ENCODE measurements around the gene SLC27A1. TPM values are rescaled to one million over a fixed set of nuclear protein-coding genes. Genes with fewer than 3 reads are reported as not detected.
A peak's percentile ranks its signal among the peaks of the same experiment; 100 is the strongest.

SLC27A1 gene
- total and polyA plus RNA-seq, 9 of the 15 experiments (the other 6 are each of a cell fraction or from before 2014, with no cell fraction given), result 0.06 to 3.0 (median 1.1) TPM

DNA sequence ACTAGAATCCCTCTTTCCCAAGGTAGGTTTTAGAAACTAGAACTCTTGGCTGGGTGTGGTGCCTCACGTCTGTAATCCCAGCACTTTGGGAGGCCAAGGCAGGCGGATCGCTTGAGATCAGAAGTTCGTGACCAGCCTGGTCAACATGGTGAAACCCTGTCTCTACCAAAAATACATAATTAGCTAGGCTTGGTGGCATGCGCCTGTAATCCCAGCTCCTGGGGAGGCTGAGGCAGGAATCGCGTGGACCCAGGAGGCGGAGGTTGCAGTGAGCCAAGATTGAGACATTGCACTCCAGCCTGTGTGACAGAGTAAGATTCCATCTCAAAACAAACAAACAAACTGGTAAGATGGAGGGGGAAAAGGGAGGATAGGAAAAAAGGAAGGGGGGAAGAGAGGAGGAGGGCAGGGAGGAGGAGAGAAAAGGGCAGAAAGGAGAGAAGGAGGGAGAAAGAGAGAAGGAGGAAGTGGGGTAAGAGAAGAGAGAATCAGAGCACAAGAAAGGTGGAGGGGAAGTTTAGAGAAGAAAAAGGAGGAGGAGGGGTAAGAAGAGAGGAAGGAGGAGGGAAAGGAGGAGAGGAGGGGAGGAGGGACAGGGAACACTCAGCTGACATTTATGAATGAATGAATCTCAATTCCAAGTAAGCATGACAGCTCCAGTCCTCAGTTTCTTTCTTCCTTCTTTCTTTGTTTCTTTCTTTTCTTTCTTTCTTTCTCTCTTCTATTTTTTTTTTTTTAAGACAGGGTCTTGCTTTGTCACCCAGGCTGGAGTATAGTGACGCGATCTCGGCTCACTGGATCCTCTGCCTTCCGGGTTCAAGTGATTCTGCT is 2.6 kb upstream of the SLC27A1 start (continued):
- TF ChIP-seq, protein P1, sequence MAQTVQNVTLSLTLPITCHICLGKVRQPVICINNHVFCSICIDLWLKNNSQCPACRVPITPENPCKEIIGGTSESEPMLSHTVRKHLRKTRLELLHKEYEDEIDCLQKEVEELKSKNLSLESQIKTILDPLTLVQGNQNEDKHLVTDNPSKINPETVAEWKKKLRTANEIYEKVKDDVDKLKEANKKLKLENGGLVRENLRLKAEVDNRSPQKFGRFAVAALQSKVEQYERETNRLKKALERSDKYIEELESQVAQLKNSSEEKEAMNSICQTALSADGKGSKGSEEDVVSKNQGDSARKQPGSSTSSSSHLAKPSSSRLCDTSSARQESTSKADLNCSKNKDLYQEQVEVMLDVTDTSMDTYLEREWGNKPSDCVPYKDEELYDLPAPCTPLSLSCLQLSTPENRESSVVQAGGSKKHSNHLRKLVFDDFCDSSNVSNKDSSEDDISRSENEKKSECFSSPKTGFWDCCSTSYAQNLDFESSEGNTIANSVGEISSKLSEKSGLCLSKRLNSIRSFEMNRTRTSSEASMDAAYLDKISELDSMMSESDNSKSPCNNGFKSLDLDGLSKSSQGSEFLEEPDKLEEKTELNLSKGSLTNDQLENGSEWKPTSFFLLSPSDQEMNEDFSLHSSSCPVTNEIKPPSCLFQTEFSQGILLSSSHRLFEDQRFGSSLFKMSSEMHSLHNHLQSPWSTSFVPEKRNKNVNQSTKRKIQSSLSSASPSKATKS (CRISPR knock-in tag; IDR thresholded peaks at IDR 0.05), result no peak
- 0 out of 2 replicates have a peak, but pooled peaks have one; percentile 41 for TF ChIP-seq EHMT2 (IDR thresholded peaks at IDR 0.05)
- TF ChIP-seq ZNF707 (CRISPR knock-in tag; conservative IDR thresholded peaks at IDR 0.05), result no peak
- TF ChIP-seq, protein P2, sequence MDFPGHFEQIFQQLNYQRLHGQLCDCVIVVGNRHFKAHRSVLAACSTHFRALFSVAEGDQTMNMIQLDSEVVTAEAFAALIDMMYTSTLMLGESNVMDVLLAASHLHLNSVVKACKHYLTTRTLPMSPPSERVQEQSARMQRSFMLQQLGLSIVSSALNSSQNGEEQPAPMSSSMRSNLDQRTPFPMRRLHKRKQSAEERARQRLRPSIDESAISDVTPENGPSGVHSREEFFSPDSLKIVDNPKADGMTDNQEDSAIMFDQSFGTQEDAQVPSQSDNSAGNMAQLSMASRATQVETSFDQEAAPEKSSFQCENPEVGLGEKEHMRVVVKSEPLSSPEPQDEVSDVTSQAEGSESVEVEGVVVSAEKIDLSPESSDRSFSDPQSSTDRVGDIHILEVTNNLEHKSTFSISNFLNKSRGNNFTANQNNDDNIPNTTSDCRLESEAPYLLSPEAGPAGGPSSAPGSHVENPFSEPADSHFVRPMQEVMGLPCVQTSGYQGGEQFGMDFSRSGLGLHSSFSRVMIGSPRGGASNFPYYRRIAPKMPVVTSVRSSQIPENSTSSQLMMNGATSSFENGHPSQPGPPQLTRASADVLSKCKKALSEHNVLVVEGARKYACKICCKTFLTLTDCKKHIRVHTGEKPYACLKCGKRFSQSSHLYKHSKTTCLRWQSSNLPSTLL (IDR thresholded peaks at IDR 0.05), result 0 out of 2 replicates have a peak, but pooled peaks have one; percentile 21
- TF ChIP-seq DPF2 (IDR thresholded peaks at IDR 0.05), result peak; percentile 59; the same call in 1 of the 2 replicates
- peak; percentile 30; the same call in 1 of the 2 replicates for TF ChIP-seq BCOR (IDR thresholded peaks at IDR 0.05)
- peak; percentile 65 for TF ChIP-seq ARHGAP35 (IDR thresholded peaks at IDR 0.05; ENCODE audit: partially characterized antibody)
- TF ChIP-seq, protein P3, sequence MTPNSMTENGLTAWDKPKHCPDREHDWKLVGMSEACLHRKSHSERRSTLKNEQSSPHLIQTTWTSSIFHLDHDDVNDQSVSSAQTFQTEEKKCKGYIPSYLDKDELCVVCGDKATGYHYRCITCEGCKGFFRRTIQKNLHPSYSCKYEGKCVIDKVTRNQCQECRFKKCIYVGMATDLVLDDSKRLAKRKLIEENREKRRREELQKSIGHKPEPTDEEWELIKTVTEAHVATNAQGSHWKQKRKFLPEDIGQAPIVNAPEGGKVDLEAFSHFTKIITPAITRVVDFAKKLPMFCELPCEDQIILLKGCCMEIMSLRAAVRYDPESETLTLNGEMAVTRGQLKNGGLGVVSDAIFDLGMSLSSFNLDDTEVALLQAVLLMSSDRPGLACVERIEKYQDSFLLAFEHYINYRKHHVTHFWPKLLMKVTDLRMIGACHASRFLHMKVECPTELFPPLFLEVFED (CRISPR knock-in tag; conservative IDR thresholded peaks at IDR 0.05), result peak; percentile 79; the same call in 1 of the 2 replicates
- TF ChIP-seq, protein P4, sequence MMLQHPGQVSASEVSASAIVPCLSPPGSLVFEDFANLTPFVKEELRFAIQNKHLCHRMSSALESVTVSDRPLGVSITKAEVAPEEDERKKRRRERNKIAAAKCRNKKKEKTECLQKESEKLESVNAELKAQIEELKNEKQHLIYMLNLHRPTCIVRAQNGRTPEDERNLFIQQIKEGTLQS (IDR thresholded peaks at IDR 0.05), result no peak
- TF ChIP-seq, protein P4 (CRISPR knock-in tag; conservative IDR thresholded peaks at IDR 0.05), result no peak
- no peak for TF ChIP-seq MED1 (CRISPR knock-in tag; IDR thresholded peaks at IDR 0.05; ENCODE audit: borderline replicate concordance)
- TF ChIP-seq ZNF239 (CRISPR knock-in tag; IDR thresholded peaks at IDR 0.05), result no peak
- TF ChIP-seq RHOXF2B (CRISPR knock-in tag; conservative IDR thresholded peaks at IDR 0.05), result no peak
- peak; percentile 83 for TF ChIP-seq PCBP2 (IDR thresholded peaks at IDR 0.05; ENCODE audit: low read depth, low read length, poor library complexity, severe bottlenecking)
- TF ChIP-seq ARID1B (IDR thresholded peaks at IDR 0.05), result peak; percentile 41; the same call in 1 of the 2 replicates
- peak; percentile 94 for TF ChIP-seq ZNF263 (CRISPR knock-in tag; IDR thresholded peaks at IDR 0.05; ENCODE audit: borderline replicate concordance)
- TF ChIP-seq, protein P5, sequence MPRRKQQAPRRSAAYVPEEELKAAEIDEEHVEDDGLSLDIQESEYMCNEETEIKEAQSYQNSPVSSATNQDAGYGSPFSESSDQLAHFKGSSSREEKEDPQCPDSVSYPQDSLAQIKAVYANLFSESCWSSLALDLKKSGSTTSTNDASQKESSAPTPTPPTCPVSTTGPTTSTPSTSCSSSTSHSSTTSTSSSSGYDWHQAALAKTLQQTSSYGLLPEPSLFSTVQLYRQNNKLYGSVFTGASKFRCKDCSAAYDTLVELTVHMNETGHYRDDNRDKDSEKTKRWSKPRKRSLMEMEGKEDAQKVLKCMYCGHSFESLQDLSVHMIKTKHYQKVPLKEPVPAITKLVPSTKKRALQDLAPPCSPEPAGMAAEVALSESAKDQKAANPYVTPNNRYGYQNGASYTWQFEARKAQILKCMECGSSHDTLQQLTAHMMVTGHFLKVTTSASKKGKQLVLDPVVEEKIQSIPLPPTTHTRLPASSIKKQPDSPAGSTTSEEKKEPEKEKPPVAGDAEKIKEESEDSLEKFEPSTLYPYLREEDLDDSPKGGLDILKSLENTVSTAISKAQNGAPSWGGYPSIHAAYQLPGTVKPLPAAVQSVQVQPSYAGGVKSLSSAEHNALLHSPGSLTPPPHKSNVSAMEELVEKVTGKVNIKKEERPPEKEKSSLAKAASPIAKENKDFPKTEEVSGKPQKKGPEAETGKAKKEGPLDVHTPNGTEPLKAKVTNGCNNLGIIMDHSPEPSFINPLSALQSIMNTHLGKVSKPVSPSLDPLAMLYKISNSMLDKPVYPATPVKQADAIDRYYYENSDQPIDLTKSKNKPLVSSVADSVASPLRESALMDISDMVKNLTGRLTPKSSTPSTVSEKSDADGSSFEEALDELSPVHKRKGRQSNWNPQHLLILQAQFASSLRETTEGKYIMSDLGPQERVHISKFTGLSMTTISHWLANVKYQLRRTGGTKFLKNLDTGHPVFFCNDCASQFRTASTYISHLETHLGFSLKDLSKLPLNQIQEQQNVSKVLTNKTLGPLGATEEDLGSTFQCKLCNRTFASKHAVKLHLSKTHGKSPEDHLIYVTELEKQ (CRISPR knock-in tag; IDR thresholded peaks at IDR 0.05), result no peak
- TF ChIP-seq FOXP1 (CRISPR knock-in tag; IDR thresholded peaks at IDR 0.05), result no peak
